ENCODE results near the gene MLEC.

The MLEC gene

GRCh38 chr12:120708651-120709050 lies 21.7 kb downstream of the MLEC start:
- Histone ChIP-seq H3F3A (ENCODE audit: insufficient read depth, low read length) (peaks cover 3% of the 10 kb centered on the region; the same call in 1 of the 2 replicates), H3K4me2 (ENCODE audit: low read length) (no peak overlapping the region), H4K20me1 (ENCODE audit: insufficient read depth, low read length) (no peaks in the 10 kb centered on the region), H3K27me3 (ENCODE audit: insufficient read depth, low read length) (no peaks in the 10 kb centered on the region), H3K9ac (ENCODE audit: low read length) (no peak overlapping the region), H3K4me3 (ENCODE audit: low read depth, low read length, poor library complexity, severe bottlenecking) (no peak overlapping the region), H3K4me1 (ENCODE audit: insufficient read depth, low read length, severe bottlenecking) (peaks cover 29% of the 10 kb centered on the region), H3K9me3 (ENCODE audit: low read length) (no peaks in the 10 kb centered on the region), H2AFZ (ENCODE audit: low read length) (no peak overlapping the region), H3K36me3 (ENCODE audit: insufficient read depth, low read length) (peaks cover 9% of the 10 kb centered on the region; the same call in 1 of the 2 replicates), H3K79me2 (ENCODE audit: insufficient read depth, low read length) (no peaks in the 10 kb centered on the region), H3K9me2 (ENCODE audit: low read depth, low read length) (no peaks in the 10 kb centered on the region), H3K27ac (ENCODE audit: low read depth, low read length, poor library complexity, severe bottlenecking) (no peak overlapping the region)
- no peak for TF ChIP-seq CTCF (IDR thresholded peaks at IDR 0.05; ENCODE audit: low read length)
- no peak for TF ChIP-seq EZH2 (IDR thresholded peaks at IDR 0.05; ENCODE audit: borderline replicate concordance, low read length)

GRCh38 chr12:120710031-120710804 lies 23.3 kb downstream of the MLEC start, which contains the start of gene UNC119B:
Gene UNC119B (plus strand): TSS chr12:120710458. CDS start chr12:120710475, 17 bp downstream.
- Histone ChIP-seq H3K79me2 (ENCODE audit: insufficient read depth, low read length) (no peaks in the 10 kb centered on the region), H3K4me3 (ENCODE audit: low read depth, low read length, poor library complexity, severe bottlenecking) (peak within 1 kb of the TSS; percentile 89), H3K9me3 (ENCODE audit: low read length) (no peaks in the 10 kb centered on the region), H4K20me1 (ENCODE audit: insufficient read depth, low read length) (no peaks in the 10 kb centered on the region), H3K27ac (ENCODE audit: low read depth, low read length, poor library complexity, severe bottlenecking) (peak within 1 kb of the TSS; percentile 45), H3K4me1 (ENCODE audit: insufficient read depth, low read length, severe bottlenecking) (peaks cover 29% of the 10 kb centered on the region), H3K27me3 (ENCODE audit: insufficient read depth, low read length) (no peaks in the 10 kb centered on the region), H3F3A (ENCODE audit: insufficient read depth, low read length) (peaks cover 3% of the 10 kb centered on the region; the same call in 1 of the 2 replicates), H3K36me3 (ENCODE audit: insufficient read depth, low read length) (peaks cover 18% of the 10 kb centered on the region; the same call in 1 of the 2 replicates), H2AFZ (ENCODE audit: low read length) (peak within 1 kb of the TSS; percentile 93; the same call in 1 of the 2 replicates), H3K9ac (ENCODE audit: low read length) (peak within 1 kb of the TSS; percentile 91), H3K9me2 (ENCODE audit: low read depth, low read length) (no peaks in the 10 kb centered on the region), H3K4me2 (ENCODE audit: low read length) (peak within 1 kb of the TSS; percentile 90)
- no peak for TF ChIP-seq EZH2 (IDR thresholded peaks at IDR 0.05; ENCODE audit: borderline replicate concordance, low read length)
- no peak for TF ChIP-seq CTCF (IDR thresholded peaks at IDR 0.05; ENCODE audit: low read length)

GRCh38 chr12:120710805-120711296 lies 23.9 kb downstream of the MLEC start:
- Histone ChIP-seq H3K27ac (ENCODE audit: low read depth, low read length, poor library complexity, severe bottlenecking) (peak overlapping the region; percentile 45), H2AFZ (ENCODE audit: low read length) (no peak overlapping the region), H3K9me2 (ENCODE audit: low read depth, low read length) (no peaks in the 10 kb centered on the region), H4K20me1 (ENCODE audit: insufficient read depth, low read length) (no peaks in the 10 kb centered on the region), H3K36me3 (ENCODE audit: insufficient read depth, low read length) (peaks cover 22% of the 10 kb centered on the region; the same call in 1 of the 2 replicates), H3K79me2 (ENCODE audit: insufficient read depth, low read length) (no peaks in the 10 kb centered on the region), H3K27me3 (ENCODE audit: insufficient read depth, low read length) (no peaks in the 10 kb centered on the region), H3F3A (ENCODE audit: insufficient read depth, low read length) (peaks cover 3% of the 10 kb centered on the region; the same call in 1 of the 2 replicates), H3K9ac (ENCODE audit: low read length) (peak overlapping the region; percentile 91), H3K4me3 (ENCODE audit: low read depth, low read length, poor library complexity, severe bottlenecking) (peak overlapping the region; percentile 89), H3K4me1 (ENCODE audit: insufficient read depth, low read length, severe bottlenecking) (peaks cover 29% of the 10 kb centered on the region), H3K4me2 (ENCODE audit: low read length) (peak overlapping the region; percentile 66), H3K9me3 (ENCODE audit: low read length) (no peaks in the 10 kb centered on the region)
- TF ChIP-seq EZH2 (IDR thresholded peaks at IDR 0.05; ENCODE audit: borderline replicate concordance, low read length): no peak
- no peak for TF ChIP-seq CTCF (IDR thresholded peaks at IDR 0.05; ENCODE audit: low read length)

All from OCI-LY1 (cell line).